BJ (cell line): ENCODE data around the gene H3-3A. TPM values are rescaled to one million over a fixed set of nuclear protein-coding genes. Genes with fewer than 3 reads are reported as not detected.

Experiments used
- CTCF ChIA-PET: fragments of 350-600 bp; formaldehyde crosslinking; extraction: SDS; loops from one replicate; lab custom pipeline; 2021; ENCODE audit warnings: antibody characterized with exemption, inconsistent platforms; lab: Yijun Ruan, JAX
- POLR2A ChIA-PET: fragments of 300-600 bp; sonication (Branson Sonifier 250); formaldehyde crosslinking; extraction: SDS; loops from one replicate; lab custom pipeline; 2021; ENCODE audit warnings: antibody characterized with exemption; lab: Charles Lee
- DNase-seq: peaks from one replicate; pipeline ENCODE4 v3.0.0-alpha.2; 2011; ENCODE audit warnings: low read depth
- H3K27me3 ChIP-seq: 2 replicates; pipeline ENCODE4 v1.6.0; 2011; ENCODE audit warnings: low read length; ENCODE audit not compliant: control insufficient read depth, insufficient read depth
- H3K36me3 ChIP-seq: 2 replicates; pipeline ENCODE4 v1.5.1; 2011; ENCODE audit warnings: low read length; ENCODE audit not compliant: control insufficient read depth, insufficient read depth
- H3K4me3 ChIP-seq: 2 replicates; pipeline ENCODE4 v1.5.1; 2011; ENCODE audit warnings: low read depth, mild to moderate bottlenecking, control low read depth, low read length
- polyA plus RNA-seq: library from polyadenylated mRNA; depleted of rRNA; stranded (reverse); fragments of >200 nt; gene quantifications from 2 replicates; pipeline ENCODE4 v1.2.3, GENCODE V29; 2011
- TF ChIP-seq, protein P1 (sequence below): IDR thresholded peaks from 2 replicates; pipeline ENCODE4 v1.5.1; 2011; ENCODE audit warnings: low read depth, mild to moderate bottlenecking, control low read depth, inconsistent platforms, low read length, moderate library complexity; ENCODE audit not compliant: insufficient read depth

The H3-3A gene
- polyA plus RNA-seq, 1 experiment: 164 TPM

DNA sequence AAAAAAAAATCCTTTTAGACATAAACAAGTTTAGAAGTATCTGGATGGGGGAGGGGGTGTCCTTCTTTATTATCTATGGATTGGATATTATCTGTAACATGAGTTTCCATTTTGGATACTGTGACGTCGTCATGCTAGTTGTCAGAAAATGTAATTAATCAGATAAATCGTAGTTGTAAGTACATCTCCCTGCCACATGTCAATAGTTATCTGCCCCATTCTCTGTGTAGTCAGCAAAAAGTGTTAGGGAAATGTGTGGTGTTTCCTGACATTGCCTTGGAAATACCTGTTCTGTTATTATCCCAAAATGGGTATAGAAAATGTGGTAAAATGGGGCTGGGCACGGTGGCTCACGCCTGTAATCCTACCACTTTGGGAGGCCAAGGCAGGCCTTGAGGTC lies 38.8 kb upstream of the H3-3A start:
- no peak overlapping the region for H3K4me3 ChIP-seq
- POLR2A ChIA-PET: no interaction called here
- no peak for DNase-seq
- no peaks in the 10 kb centered on the region for H3K27me3 ChIP-seq
- H3K36me3 ChIP-seq: no peaks in the 10 kb centered on the region
- TF ChIP-seq, protein P1, sequence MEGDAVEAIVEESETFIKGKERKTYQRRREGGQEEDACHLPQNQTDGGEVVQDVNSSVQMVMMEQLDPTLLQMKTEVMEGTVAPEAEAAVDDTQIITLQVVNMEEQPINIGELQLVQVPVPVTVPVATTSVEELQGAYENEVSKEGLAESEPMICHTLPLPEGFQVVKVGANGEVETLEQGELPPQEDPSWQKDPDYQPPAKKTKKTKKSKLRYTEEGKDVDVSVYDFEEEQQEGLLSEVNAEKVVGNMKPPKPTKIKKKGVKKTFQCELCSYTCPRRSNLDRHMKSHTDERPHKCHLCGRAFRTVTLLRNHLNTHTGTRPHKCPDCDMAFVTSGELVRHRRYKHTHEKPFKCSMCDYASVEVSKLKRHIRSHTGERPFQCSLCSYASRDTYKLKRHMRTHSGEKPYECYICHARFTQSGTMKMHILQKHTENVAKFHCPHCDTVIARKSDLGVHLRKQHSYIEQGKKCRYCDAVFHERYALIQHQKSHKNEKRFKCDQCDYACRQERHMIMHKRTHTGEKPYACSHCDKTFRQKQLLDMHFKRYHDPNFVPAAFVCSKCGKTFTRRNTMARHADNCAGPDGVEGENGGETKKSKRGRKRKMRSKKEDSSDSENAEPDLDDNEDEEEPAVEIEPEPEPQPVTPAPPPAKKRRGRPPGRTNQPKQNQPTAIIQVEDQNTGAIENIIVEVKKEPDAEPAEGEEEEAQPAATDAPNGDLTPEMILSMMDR: no peak
- CTCF ChIA-PET: no interaction called here

DNA sequence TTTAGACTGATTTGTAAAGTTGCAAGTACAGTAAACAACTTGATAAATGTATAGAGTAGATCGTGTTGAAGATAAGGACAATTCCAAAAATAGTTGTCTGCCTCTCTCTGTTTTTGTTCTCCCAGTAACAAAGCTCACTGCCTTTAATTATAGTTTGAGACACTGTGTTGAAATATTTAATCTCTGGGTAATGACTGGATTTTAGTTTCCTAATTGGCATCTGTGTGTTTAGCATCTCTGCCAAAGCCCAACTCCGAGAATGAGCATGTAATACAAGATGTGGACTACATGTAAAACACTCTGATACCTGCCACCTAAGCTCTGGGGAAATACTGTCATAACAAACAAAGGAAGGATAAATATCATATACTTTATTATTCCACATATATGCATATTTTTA lies 35.7 kb upstream of the H3-3A start:
- Histone ChIP-seq H3K4me3 (no peak overlapping the region), H3K36me3 (no peaks in the 10 kb centered on the region), H3K27me3 (no peaks in the 10 kb centered on the region)
- ChIA-PET POLR2A (no interaction called here), CTCF (interaction anchor here (1.3 kb wide), 1 partner anchor 13 kb away, joined by 3 read pairs; no protein-coding TSS in a partner anchor)
- no peak for DNase-seq
- TF ChIP-seq, protein P1: no peak

DNA sequence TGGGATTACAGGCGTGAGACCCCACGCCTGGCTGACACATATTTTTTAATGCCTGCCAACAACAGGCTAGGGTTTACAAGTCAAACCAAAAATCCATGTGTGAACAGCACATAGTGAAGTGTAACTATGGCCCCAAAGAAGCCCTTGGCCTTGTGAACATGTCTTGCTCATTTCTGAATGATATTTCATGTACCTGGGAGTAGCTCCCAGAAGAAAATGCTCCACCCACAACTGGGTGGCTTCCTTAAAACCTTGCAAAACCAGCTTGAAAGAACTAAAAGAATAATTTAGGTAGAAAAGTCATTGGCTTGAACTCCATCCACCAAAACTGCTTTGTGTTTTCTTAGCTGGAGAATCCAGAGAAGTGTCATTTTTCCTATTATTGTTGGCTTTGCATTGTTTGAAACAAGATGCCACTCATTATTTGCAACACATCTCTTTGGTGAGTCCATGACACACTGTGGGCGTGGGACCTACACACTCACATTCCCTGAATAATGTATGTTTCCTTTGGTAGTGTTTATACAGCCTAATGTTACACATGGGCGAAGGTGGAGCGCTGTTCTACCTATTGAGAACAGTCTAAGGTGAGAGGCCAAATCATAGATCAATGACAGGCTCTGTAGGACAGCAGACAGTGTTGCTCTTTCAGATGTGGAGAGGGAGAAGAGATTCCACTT lies 34.8 kb upstream of the H3-3A start:
- Histone ChIP-seq H3K4me3 (no peak overlapping the region), H3K27me3 (no peaks in the 10 kb centered on the region), H3K36me3 (no peaks in the 10 kb centered on the region)
- TF ChIP-seq, protein P1: no peak
- POLR2A ChIA-PET: no interaction called here
- DNase-seq: no peak
- CTCF ChIA-PET: no interaction called here

DNA sequence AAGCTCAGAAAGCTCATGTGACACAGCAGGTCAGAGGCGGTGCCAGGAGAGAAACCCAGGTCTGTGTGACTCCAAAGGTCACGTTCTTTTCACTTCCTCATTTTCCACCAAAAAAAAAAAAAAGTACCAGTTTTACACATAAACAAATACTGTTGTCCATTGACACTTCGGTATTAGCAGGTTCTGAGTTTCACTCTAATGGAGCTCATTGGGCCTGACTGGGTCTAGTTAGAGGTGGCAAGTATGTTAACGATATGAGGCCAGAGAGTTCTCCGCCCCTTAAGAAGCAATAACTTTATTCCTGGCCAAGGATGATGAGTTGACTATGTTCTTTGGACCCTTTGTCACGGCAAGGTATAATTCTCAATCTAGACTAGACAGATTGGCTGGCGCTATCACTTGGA lies 33.4 kb upstream of the H3-3A start:
- Histone ChIP-seq H3K27me3 (no peaks in the 10 kb centered on the region), H3K4me3 (no peak overlapping the region), H3K36me3 (no peaks in the 10 kb centered on the region)
- ChIA-PET POLR2A (no interaction called here), CTCF (interaction anchor here (0.6 kb wide), 1 partner anchor 1067 kb away, joined by 5 read pairs; no protein-coding TSS in a partner anchor)
- no peak for DNase-seq
- TF ChIP-seq, protein P1: no peak

DNA sequence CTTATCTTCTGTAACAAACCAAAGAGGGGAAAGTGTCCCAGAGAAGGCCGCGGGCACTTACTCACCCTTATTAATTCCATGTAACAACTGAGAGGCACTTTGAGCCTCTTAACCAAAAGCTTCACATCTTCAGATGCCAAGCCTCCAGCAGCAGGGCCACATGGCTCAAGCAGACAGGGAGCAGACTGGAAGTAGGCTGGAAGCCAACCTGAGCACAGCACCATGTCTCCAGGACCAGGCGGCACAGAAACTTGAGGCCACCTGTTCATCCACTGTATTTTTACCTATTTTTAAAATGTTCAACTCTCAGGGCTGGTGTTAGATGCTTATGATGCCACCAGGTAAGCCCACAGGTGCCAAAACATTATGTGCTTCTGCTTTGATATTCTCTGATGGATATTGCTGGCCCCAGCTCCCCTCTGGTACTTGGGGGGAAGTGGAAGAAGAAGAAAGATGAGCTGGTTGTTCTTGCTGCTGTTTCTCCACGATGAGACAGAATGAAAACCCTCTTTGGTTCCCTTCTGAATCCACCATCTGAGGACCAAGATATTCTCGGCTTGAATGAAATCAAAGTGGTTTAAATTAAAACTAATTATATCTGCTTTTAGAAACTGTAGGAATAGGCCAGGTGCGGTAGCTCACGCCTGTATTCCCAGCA lies 32.8 kb upstream of the H3-3A start:
- H3K4me3 ChIP-seq: no peak overlapping the region
- DNase-seq: no peak
- POLR2A ChIA-PET: no interaction called here
- CTCF ChIA-PET: interaction anchor here (0.6 kb wide), 1 partner anchor 1066 kb away, joined by 5 read pairs; no protein-coding TSS in a partner anchor
- TF ChIP-seq, protein P1: no peak
- H3K27me3 ChIP-seq: no peaks in the 10 kb centered on the region
- no peaks in the 10 kb centered on the region for H3K36me3 ChIP-seq
